IMR-90 (cell line): ENCODE measurements around the gene CKLF. TPM values are rescaled to one million over a fixed set of nuclear protein-coding genes. Genes with fewer than 3 reads are reported as not detected.

ENCODE experiments used
- ATAC-seq: fragments of 200-7000 bp; cut with Tn5 transposase; 2 replicates; pipeline ENCODE4 v1.9.1; 2020; ENCODE audit warnings: low read depth, mild to moderate bottlenecking, moderate library complexity
- BruUV-seq: library from RNA; stranded (reverse); fragments of 400-500 nt; replicated peaks from 2 replicates; lab custom pipeline; 2021; lab: Mats Ljungman, UMichigan
- CTCF ChIA-PET: fragments of 300-600 bp; formaldehyde crosslinking; extraction: SDS; loops from one replicate; lab custom pipeline; 2021; ENCODE audit warnings: antibody characterized with exemption; lab: Yijun Ruan, JAX
- POLR2A ChIA-PET: fragments of 300-600 bp; sonication (Branson Sonifier 250); formaldehyde crosslinking; loops from one replicate; lab custom pipeline; 2022; ENCODE audit warnings: antibody characterized with exemption; ENCODE audit not compliant: unreplicated experiment; lab: Charles Lee
- DNase-seq: peaks from one replicate; pipeline ENCODE4 v3.0.0; 2013
- H2AFZ ChIP-seq: replicated peaks from 2 replicates; pipeline ENCODE3; 2013; ENCODE audit warnings: low read length, mild to moderate bottlenecking; ENCODE audit not compliant: poor library complexity
- H2AK5ac ChIP-seq: 2 replicates; pipeline ENCODE4 v1.6.1; 2013; ENCODE audit warnings: low read depth, low read length, inconsistent platforms
- H2AK9ac ChIP-seq: replicated peaks from 2 replicates; pipeline ENCODE3; 2013; ENCODE audit warnings: mild to moderate bottlenecking, low read depth, low read length, moderate library complexity; ENCODE audit not compliant: poor library complexity
- H2BK120ac ChIP-seq: 2 replicates; pipeline ENCODE4 v1.6.1; 2013; ENCODE audit warnings: low read depth, low read length, inconsistent platforms
- H2BK15ac ChIP-seq: 3 replicates; pipeline ENCODE4 v1.6.1; 2013; ENCODE audit warnings: low read depth, low read length, inconsistent platforms
- H2BK20ac ChIP-seq: 2 replicates; pipeline ENCODE4 v1.6.1; 2013; ENCODE audit warnings: low read depth, mild to moderate bottlenecking, inconsistent platforms, low read length, moderate library complexity
- H2BK5ac ChIP-seq: 2 replicates; pipeline ENCODE4 v1.6.1; 2013; ENCODE audit warnings: mild to moderate bottlenecking, low read depth, low read length, inconsistent platforms; ENCODE audit not compliant: poor library complexity, severe bottlenecking
- H3K14ac ChIP-seq: replicated peaks from 2 replicates; pipeline ENCODE4 v1.6.1; 2013; ENCODE audit warnings: low read depth, low read length, inconsistent platforms
- H3K18ac ChIP-seq: 2 replicates; pipeline ENCODE4 v1.6.1; 2013; ENCODE audit warnings: low read depth, low read length, control low read depth
- H3K23ac ChIP-seq: 2 replicates; pipeline ENCODE4 v1.6.1; 2013; ENCODE audit warnings: low read depth, low read length, inconsistent platforms
- H3K27ac ChIP-seq: 2 replicates; pipeline ENCODE4 v1.5.1; 2013; ENCODE audit warnings: mild to moderate bottlenecking, control low read depth, low read length; ENCODE audit not compliant: insufficient read depth
- H3K27me3 ChIP-seq: 2 replicates; pipeline ENCODE4 v1.6.1; 2013; ENCODE audit warnings: low read length; ENCODE audit not compliant: control insufficient read depth, insufficient read depth
- H3K36me3 ChIP-seq: 2 replicates; pipeline ENCODE4 v1.6.1; 2013; ENCODE audit warnings: low read length, mixed read lengths; ENCODE audit not compliant: control insufficient read depth, insufficient read depth
- H3K4ac ChIP-seq: 2 replicates; pipeline ENCODE4 v1.6.1; 2013; ENCODE audit warnings: low read depth, low read length, inconsistent platforms
- H3K4me1 ChIP-seq: 2 replicates; pipeline ENCODE4 v1.6.1; 2013; ENCODE audit warnings: low read length, mixed read lengths; ENCODE audit not compliant: control insufficient read depth, insufficient read depth
- H3K4me2 ChIP-seq: 2 replicates; pipeline ENCODE4 v1.6.1; 2013; ENCODE audit warnings: low read depth, mild to moderate bottlenecking, control low read depth, low read length, moderate library complexity
- H3K4me3 ChIP-seq: 2 replicates; pipeline ENCODE4 v1.5.1; 2013; ENCODE audit warnings: low read depth, mild to moderate bottlenecking, control low read depth, low read length, moderate library complexity; ENCODE audit not compliant: insufficient read depth
- H3K56ac ChIP-seq: 2 replicates; pipeline ENCODE4 v1.6.1; 2013; ENCODE audit warnings: low read length, inconsistent platforms; ENCODE audit not compliant: insufficient read depth; ENCODE audit errors: extremely low read depth
- H3K79me1 ChIP-seq, 2 experiments: 2 replicates each; pipeline ENCODE4 v1.6.1; 2013; ENCODE audit warnings: low read length in 2 of 2, inconsistent platforms in 1 of 2, low read depth in 1 of 2
- H3K9ac ChIP-seq: 2 replicates; pipeline ENCODE4 v1.6.1; 2013; ENCODE audit warnings: low read depth, low read length, control low read depth
- H3K9me1 ChIP-seq: 2 replicates; pipeline ENCODE4 v1.6.1; 2013; ENCODE audit warnings: low read length, inconsistent platforms; ENCODE audit not compliant: insufficient read depth
- H3K9me3 ChIP-seq: 2 replicates; pipeline ENCODE4 v1.6.1; 2013; ENCODE audit warnings: low read length; ENCODE audit not compliant: control insufficient read depth, insufficient read depth
- H4K20me1 ChIP-seq: 2 replicates; pipeline ENCODE4 v1.6.1; 2013; ENCODE audit warnings: low read length, inconsistent platforms; ENCODE audit not compliant: insufficient read depth
- H4K5ac ChIP-seq: 2 replicates; pipeline ENCODE4 v1.6.1; 2013; ENCODE audit warnings: mild to moderate bottlenecking, low read depth, low read length, control low read depth
- H4K8ac ChIP-seq, 2 experiments: 2 replicates each; pipeline ENCODE4 v1.6.1; 2013; ENCODE audit warnings: low read depth in 2 of 2, low read length in 2 of 2, control low read depth in 1 of 2, inconsistent platforms in 1 of 2
- H4K91ac ChIP-seq: 2 replicates; pipeline ENCODE4 v1.6.1; 2013; ENCODE audit warnings: low read depth, low read length, inconsistent platforms; ENCODE audit not compliant: insufficient read depth
- BHLHE40 ChIP-seq: fragments of 150-350 bp; IDR thresholded peaks from 2 replicates; pipeline ENCODE4 v1.6.1; 2016; ENCODE audit warnings: mild to moderate bottlenecking, low read depth, low read length
- CHD1 ChIP-seq: IDR thresholded peaks from 2 replicates; pipeline ENCODE4 v1.6.1; 2012; ENCODE audit warnings: low read depth, low read length, improper control_type of control experiment
- FOS ChIP-seq: fragments of 150-350 bp; IDR thresholded peaks from 2 replicates; pipeline ENCODE4 v1.6.1; 2016; ENCODE audit warnings: low read depth, low read length
- MAFK ChIP-seq: IDR thresholded peaks from 2 replicates; pipeline ENCODE4 v1.6.1; 2012; ENCODE audit warnings: low read depth, low read length, improper control_type of control experiment
- MAZ ChIP-seq: IDR thresholded peaks from 2 replicates; pipeline ENCODE4 v1.6.1; 2012; ENCODE audit warnings: low read depth, mild to moderate bottlenecking, low read length, improper control_type of control experiment, moderate library complexity, borderline replicate concordance
- MXI1 ChIP-seq: IDR thresholded peaks from 2 replicates; pipeline ENCODE4 v1.6.1; 2012; ENCODE audit warnings: low read depth, mild to moderate bottlenecking, low read length, moderate library complexity, borderline replicate concordance
- NFE2L2 ChIP-seq: fragments of 150-350 bp; IDR thresholded peaks from 2 replicates; pipeline ENCODE4 v1.6.1; 2016; ENCODE audit warnings: low read depth, mild to moderate bottlenecking, low read length
- RAD21 ChIP-seq: IDR thresholded peaks from 2 replicates; pipeline ENCODE4 v1.6.1; 2012; ENCODE audit warnings: low read length, improper control_type of control experiment
- RCOR1 ChIP-seq: IDR thresholded peaks from 2 replicates; pipeline ENCODE4 v1.6.1; 2012; ENCODE audit warnings: mild to moderate bottlenecking, low read length, improper control_type of control experiment; ENCODE audit not compliant: insufficient replicate concordance
- RFX5 ChIP-seq: IDR thresholded peaks from 2 replicates; pipeline ENCODE4 v1.8.0; 2012; ENCODE audit warnings: low read depth, mild to moderate bottlenecking, low read length, moderate library complexity
- SMC3 ChIP-seq: fragments of 150-350 bp; IDR thresholded peaks from 2 replicates; pipeline ENCODE4 v1.6.1; 2016; ENCODE audit warnings: low read depth, mild to moderate bottlenecking, antibody characterized with exemption, low read length, moderate library complexity
- USF2 ChIP-seq: fragments of 150-350 bp; IDR thresholded peaks from 2 replicates; pipeline ENCODE4 v1.6.1; 2017; ENCODE audit warnings: mild to moderate bottlenecking, antibody characterized with exemption, low read length, low read depth
- WGBS, 2 experiments: methylation state at CpG; one replicate each; pipeline versions ENCODE4 v1.1.5 to v1.1.7; 2013; ENCODE audit warnings: missing lambda C conversion rate in 2 of 2; ENCODE audit not compliant: insufficient read length in 1 of 2; ENCODE audit errors: extremely low coverage in 2 of 2; 5-methylcytosine and 5-hydroxymethylcytosine counted together
- dilution Hi-C: fragments of 300-500 bp; cut with HindIII; formaldehyde crosslinking; loops from one replicate; pipeline ENCODE4 v1.14.3; 2018; ENCODE audit warnings: low sequenced_read_pairs; ENCODE audit not compliant: unreplicated experiment
- in situ Hi-C: fragments of 300-500 bp; cut with MboI; formaldehyde crosslinking; loops from 3 replicates; pipeline ENCODE4 v1.14.3; 2019; ENCODE audit warnings: low sequenced_read_pairs, inconsistent platforms, mixed read lengths
- intact Hi-C: fragments of 100-400 bp; cut with micrococcal nuclease; formaldehyde crosslinking; loops from 2 replicates; pipeline ENCODE4 v1.10.0; 2022
- polyA plus RNA-seq, 3 experiments: library from polyadenylated mRNA; depleted of rRNA; stranded (reverse); fragments of >200 nt; gene quantifications; 2 replicates each; pipeline ENCODE4 v1.2.3, GENCODE V29; 2012; ENCODE audit warnings: low replicate concordance in 1 of 3
- total RNA-seq: library from RNA; depleted of rRNA; stranded (reverse); fragments of >200 nt; gene quantifications from 2 replicates; pipeline ENCODE4 v1.2.3, GENCODE V29; 2012
- TF ChIP-seq, protein P1 (sequence below): fragments of 150-350 bp; IDR thresholded peaks from 2 replicates; pipeline ENCODE4 v1.6.1; 2016; ENCODE audit warnings: low read depth, mild to moderate bottlenecking, low read length, moderate library complexity, borderline replicate concordance
- TF ChIP-seq, protein P2 (sequence below): conservative IDR thresholded peaks from 2 replicates; pipeline ENCODE4 v1.5.1; 2012; ENCODE audit warnings: mild to moderate bottlenecking, low read depth, low read length, improper control_type of control experiment

Gene CKLF
- total and polyA plus RNA-seq, 2 of the 4 experiments (the other 2 are of a cell fraction), result 60.8 to 92.2 TPM

DNA sequence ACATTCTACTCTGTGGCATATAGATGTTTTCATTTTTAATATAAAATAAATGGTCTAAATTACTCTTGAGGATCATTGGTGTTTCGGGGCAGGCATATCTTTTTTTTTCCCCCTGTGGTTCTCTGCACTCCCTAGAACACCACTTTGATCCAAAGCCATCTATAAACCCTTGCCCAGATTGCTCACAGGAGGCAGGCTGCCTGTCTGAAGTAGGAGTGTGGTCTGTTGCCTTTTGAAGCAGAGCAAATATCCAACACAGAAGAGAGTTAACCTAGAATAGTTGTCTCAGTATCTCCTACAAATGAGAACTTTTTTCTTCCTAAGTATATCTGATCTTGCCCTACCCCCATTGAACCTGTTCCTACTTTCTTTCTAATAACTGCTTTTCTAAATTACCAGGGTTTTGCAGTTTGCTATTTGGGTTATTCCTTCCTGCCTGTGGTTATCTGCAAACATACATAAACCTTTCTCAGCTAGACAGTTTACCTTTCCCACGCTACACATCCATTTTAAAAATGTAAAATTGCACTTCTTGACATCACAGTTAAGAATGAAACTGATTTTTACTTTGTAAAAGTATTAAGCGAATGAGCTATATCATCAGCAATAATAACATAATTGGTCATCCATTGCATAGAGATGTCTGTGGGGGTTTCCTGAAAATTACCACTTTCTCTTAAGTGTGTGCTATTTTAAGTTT is 9.2 kb downstream of the CKLF start:
- TF ChIP-seq MXI1, result no peak
- TF ChIP-seq FOS, result no peak
- no peak for TF ChIP-seq RFX5
- TF ChIP-seq, protein P1, sequence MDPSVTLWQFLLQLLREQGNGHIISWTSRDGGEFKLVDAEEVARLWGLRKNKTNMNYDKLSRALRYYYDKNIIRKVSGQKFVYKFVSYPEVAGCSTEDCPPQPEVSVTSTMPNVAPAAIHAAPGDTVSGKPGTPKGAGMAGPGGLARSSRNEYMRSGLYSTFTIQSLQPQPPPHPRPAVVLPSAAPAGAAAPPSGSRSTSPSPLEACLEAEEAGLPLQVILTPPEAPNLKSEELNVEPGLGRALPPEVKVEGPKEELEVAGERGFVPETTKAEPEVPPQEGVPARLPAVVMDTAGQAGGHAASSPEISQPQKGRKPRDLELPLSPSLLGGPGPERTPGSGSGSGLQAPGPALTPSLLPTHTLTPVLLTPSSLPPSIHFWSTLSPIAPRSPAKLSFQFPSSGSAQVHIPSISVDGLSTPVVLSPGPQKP, result no peak
- no peak for TF ChIP-seq USF2
- no peak for TF ChIP-seq BHLHE40
- TF ChIP-seq NFE2L2, result no peak
- TF ChIP-seq, protein P2, sequence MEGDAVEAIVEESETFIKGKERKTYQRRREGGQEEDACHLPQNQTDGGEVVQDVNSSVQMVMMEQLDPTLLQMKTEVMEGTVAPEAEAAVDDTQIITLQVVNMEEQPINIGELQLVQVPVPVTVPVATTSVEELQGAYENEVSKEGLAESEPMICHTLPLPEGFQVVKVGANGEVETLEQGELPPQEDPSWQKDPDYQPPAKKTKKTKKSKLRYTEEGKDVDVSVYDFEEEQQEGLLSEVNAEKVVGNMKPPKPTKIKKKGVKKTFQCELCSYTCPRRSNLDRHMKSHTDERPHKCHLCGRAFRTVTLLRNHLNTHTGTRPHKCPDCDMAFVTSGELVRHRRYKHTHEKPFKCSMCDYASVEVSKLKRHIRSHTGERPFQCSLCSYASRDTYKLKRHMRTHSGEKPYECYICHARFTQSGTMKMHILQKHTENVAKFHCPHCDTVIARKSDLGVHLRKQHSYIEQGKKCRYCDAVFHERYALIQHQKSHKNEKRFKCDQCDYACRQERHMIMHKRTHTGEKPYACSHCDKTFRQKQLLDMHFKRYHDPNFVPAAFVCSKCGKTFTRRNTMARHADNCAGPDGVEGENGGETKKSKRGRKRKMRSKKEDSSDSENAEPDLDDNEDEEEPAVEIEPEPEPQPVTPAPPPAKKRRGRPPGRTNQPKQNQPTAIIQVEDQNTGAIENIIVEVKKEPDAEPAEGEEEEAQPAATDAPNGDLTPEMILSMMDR, result no peak
- TF ChIP-seq SMC3, result no peak
- TF ChIP-seq MAZ, result no peak
- no peak for TF ChIP-seq MAFK
- no peak for TF ChIP-seq RCOR1
- TF ChIP-seq CHD1, result no peak
- TF ChIP-seq RAD21, result no peak
- Histone ChIP-seq H2BK15ac (no peak overlapping the region), H3K9me1 (no peaks in the 10 kb centered on the region), H2BK20ac (no peak overlapping the region), H4K5ac (no peak overlapping the region), H3K23ac (no peak overlapping the region), H3K4me1 (no peaks in the 10 kb centered on the region), H3K27ac (no peak overlapping the region), H2BK5ac (no peak overlapping the region), H4K91ac (no peak overlapping the region), H3K27me3 (no peaks in the 10 kb centered on the region), H3K18ac (no peak overlapping the region), H2AFZ (no peak overlapping the region), H4K8ac (no peak overlapping the region), H4K20me1 (0 out of 2 replicates have a peak, but pooled peaks cover 3% of the 10 kb centered on the region), H2AK5ac (no peak overlapping the region), H3K14ac (no peak overlapping the region), H3K4ac (no peak overlapping the region), H3K79me1 (peaks cover 15 to 46% of the 10 kb centered on the region in 2 experiments; a peak in 3 of 4 replicates), H3K9me3 (no peaks in the 10 kb centered on the region), H3K4me2 (no peak overlapping the region), H2BK120ac (no peak overlapping the region), H3K56ac (no peak overlapping the region), H3K9ac (no peak overlapping the region), H2AK9ac (no peak overlapping the region), H3K4me3 (no peak overlapping the region), H3K36me3 (peaks cover 22% of the 10 kb centered on the region)
- intact Hi-C loops, result no loop called here
- BruUV-seq, result no TSS peak
- CTCF ChIA-PET, result no interaction called here
- no peak for ATAC-seq
- dilution Hi-C loops, result no loop called here
- POLR2A ChIA-PET, result no interaction called here
- no peak for DNase-seq
- in situ Hi-C loops, result no loop called here
- WGBS, 2 experiments, result no CpG with 5 or more reads among the region's 3 CpGs
